H9 (cell line): ENCODE results near the gene PLCB1. TPM values are rescaled to one million over a fixed set of nuclear protein-coding genes. Genes with fewer than 3 reads are reported as not detected.

Source experiments
- DNase-seq: peaks from one replicate; pipeline ENCODE4 v3.0.0-alpha.2; 2017
- H2AFZ ChIP-seq: one replicate; pipeline ENCODE4 v1.6.1; 2013; ENCODE audit warnings: mild to moderate bottlenecking, low read length, control low read depth, moderate library complexity
- H2AK5ac ChIP-seq: 2 replicates; pipeline ENCODE4 v1.6.1; 2013; ENCODE audit warnings: low read length, control low read depth, mixed read lengths; ENCODE audit not compliant: insufficient read length
- H2BK120ac ChIP-seq: one replicate; pipeline ENCODE4 v1.6.1; 2013; ENCODE audit warnings: low read depth, mild to moderate bottlenecking, low read length, control low read depth, inconsistent platforms; ENCODE audit not compliant: poor library complexity, severe bottlenecking
- H2BK12ac ChIP-seq: 2 replicates; pipeline ENCODE4 v1.6.1; 2013; ENCODE audit warnings: low read length, control low read depth, mixed read lengths, low read depth; ENCODE audit not compliant: insufficient read length
- H2BK15ac ChIP-seq: 2 replicates; pipeline ENCODE4 v1.6.1; 2013; ENCODE audit warnings: low read depth, low read length, control low read depth
- H2BK20ac ChIP-seq: one replicate; pipeline ENCODE4 v1.6.1; 2013; ENCODE audit warnings: low read depth, mild to moderate bottlenecking, low read length, control low read depth, inconsistent platforms; ENCODE audit not compliant: poor library complexity, severe bottlenecking
- H2BK5ac ChIP-seq: 2 replicates; pipeline ENCODE4 v1.6.1; 2013; ENCODE audit warnings: low read length, control low read depth, mixed read lengths; ENCODE audit not compliant: insufficient read length
- H3K14ac ChIP-seq: 2 replicates; pipeline ENCODE4 v1.6.1; 2013; ENCODE audit warnings: low read length, control low read depth; ENCODE audit not compliant: insufficient read depth
- H3K18ac ChIP-seq: 2 replicates; pipeline ENCODE4 v1.6.1; 2013; ENCODE audit warnings: low read depth, mild to moderate bottlenecking, mixed read lengths, low read length, control low read depth; ENCODE audit not compliant: insufficient read length
- H3K23ac ChIP-seq: 2 replicates; pipeline ENCODE4 v1.6.1; 2013; ENCODE audit warnings: low read length, control low read depth, mixed read lengths, low read depth; ENCODE audit not compliant: insufficient read length
- H3K23me2 ChIP-seq: 2 replicates; pipeline ENCODE4 v1.6.1; 2013; ENCODE audit warnings: low read depth, mild to moderate bottlenecking, mixed read lengths, low read length, control low read depth; ENCODE audit not compliant: insufficient read length, poor library complexity, severe bottlenecking
- H3K27ac ChIP-seq: 2 replicates; pipeline ENCODE4 v1.5.1; 2013; ENCODE audit warnings: low read length, control low read depth, mixed read lengths, low read depth; ENCODE audit not compliant: insufficient read length
- H3K27me3 ChIP-seq: 2 replicates; pipeline ENCODE4 v1.6.1; 2013; ENCODE audit warnings: low read length, control low read depth, inconsistent platforms; ENCODE audit not compliant: insufficient read depth
- H3K4ac ChIP-seq: 2 replicates; pipeline ENCODE4 v1.6.1; 2013; ENCODE audit warnings: low read depth, mild to moderate bottlenecking, control low read depth, inconsistent platforms, low read length, moderate library complexity
- H3K4me1 ChIP-seq: 2 replicates; pipeline ENCODE4 v1.6.1; 2013; ENCODE audit warnings: low read length, control low read depth, inconsistent platforms; ENCODE audit not compliant: insufficient read depth
- H3K4me2 ChIP-seq: 2 replicates; pipeline ENCODE4 v1.6.1; 2013; ENCODE audit warnings: low read length, control low read depth, mixed read lengths; ENCODE audit not compliant: insufficient read length, insufficient read depth
- H3K56ac ChIP-seq: 2 replicates; pipeline ENCODE4 v1.6.1; 2013; ENCODE audit warnings: low read depth, mild to moderate bottlenecking, mixed read lengths, low read length, control low read depth; ENCODE audit not compliant: insufficient read length
- H3K79me1 ChIP-seq: 2 replicates; pipeline ENCODE4 v1.6.1; 2013; ENCODE audit warnings: low read depth, mild to moderate bottlenecking, moderate library complexity, low read length, control low read depth, inconsistent platforms; ENCODE audit not compliant: insufficient read depth, poor library complexity, severe bottlenecking
- H3K79me2 ChIP-seq: 2 replicates; pipeline ENCODE4 v1.6.1; 2013; ENCODE audit warnings: low read length, control low read depth, inconsistent platforms; ENCODE audit not compliant: insufficient read depth
- H3K9ac ChIP-seq: 2 replicates; pipeline ENCODE4 v1.6.1; 2013; ENCODE audit warnings: low read length, control low read depth, mixed read lengths; ENCODE audit not compliant: insufficient read length; ENCODE audit errors: extremely low read depth
- H3K9me3 ChIP-seq: one replicate; pipeline ENCODE4 v1.6.1; 2013; ENCODE audit warnings: low read depth, low read length, inconsistent platforms; ENCODE audit not compliant: control insufficient read depth
- H3T11ph ChIP-seq: one replicate; pipeline ENCODE4 v1.6.1; 2013; ENCODE audit warnings: mild to moderate bottlenecking, low read length, control low read depth, inconsistent platforms
- H4K20me1 ChIP-seq: one replicate; pipeline ENCODE4 v1.6.1; 2013; ENCODE audit not compliant: control insufficient read depth, insufficient read length, insufficient read depth
- H4K5ac ChIP-seq: 2 replicates; pipeline ENCODE4 v1.6.1; 2013; ENCODE audit warnings: low read depth, mild to moderate bottlenecking, mixed read lengths, low read length, control low read depth; ENCODE audit not compliant: insufficient read length
- H4K8ac ChIP-seq: replicated peaks from 2 replicates; pipeline ENCODE4 v1.6.1; 2013; ENCODE audit warnings: low read length, control low read depth, mixed read lengths, low read depth; ENCODE audit not compliant: insufficient read length
- H4K91ac ChIP-seq: 2 replicates; pipeline ENCODE4 v1.6.1; 2013; ENCODE audit warnings: low read depth, mild to moderate bottlenecking, moderate library complexity, mixed read lengths, low read length, control low read depth; ENCODE audit not compliant: insufficient read length
- H3K27ac Mint-ChIP-seq, 3 experiments: 2 replicates in 2 of 3; 3 replicates in 1 of 3; pipeline ENCODE4 v1.8.0; 2020 to 2021; ENCODE audit warnings: mixed read lengths in 3 of 3, mild to moderate bottlenecking in 1 of 3, moderate library complexity in 1 of 3
- H3K27me3 Mint-ChIP-seq: 2 replicates; pipeline ENCODE4 v1.8.0; 2021; ENCODE audit warnings: low read depth, mild to moderate bottlenecking, moderate library complexity, mixed read lengths
- H3K36me3 Mint-ChIP-seq, 3 experiments: 2 replicates in 2 of 3; 3 replicates in 1 of 3; pipeline ENCODE4 v1.8.0; 2020 to 2021; ENCODE audit warnings: low read depth in 3 of 3, mixed read lengths in 3 of 3; ENCODE audit not compliant: insufficient read depth in 1 of 3
- H3K4me1 Mint-ChIP-seq, 2 experiments: 2 replicates each; pipeline ENCODE4 v1.8.0; 2020; ENCODE audit warnings: mixed read lengths in 2 of 2
- H3K4me3 Mint-ChIP-seq, 2 experiments: 2 replicates in 1 of 2; 3 replicates in 1 of 2; pipeline ENCODE4 v1.8.0; 2020 to 2021; ENCODE audit warnings: mild to moderate bottlenecking in 2 of 2, mixed read lengths in 2 of 2, moderate library complexity in 1 of 2
- H3K9me3 Mint-ChIP-seq, 2 experiments: 2 replicates in 1 of 2; 3 replicates in 1 of 2; pipeline ENCODE4 v1.8.0; 2020; ENCODE audit warnings: mild to moderate bottlenecking in 2 of 2, mixed read lengths in 2 of 2, moderate library complexity in 1 of 2
- CTCF ChIP-seq: fragments of 200-600 bp; sonication (generic); conservative IDR thresholded peaks from 3 replicates; pipeline ENCODE4 v1.8.0; 2021; ENCODE audit warnings: antibody characterized with exemption, mild to moderate bottlenecking
- WGBS: extraction: QIAGEN DNeasy Blood & Tissue Kit; methylation state at CpG from one replicate; pipeline ENCODE4 v1.1.7; 2013; ENCODE audit warnings: missing lambda C conversion rate, low lambda C conversion rate, mixed read lengths; ENCODE audit not compliant: insufficient read length; ENCODE audit errors: extremely low coverage; 5-methylcytosine and 5-hydroxymethylcytosine counted together
- total RNA-seq: library from RNA; stranded (reverse); gene quantifications from 2 replicates; pipeline ENCODE4 v1.2.1, GENCODE V29; 2021

The PLCB1 gene
- total RNA-seq, 1 experiment from 2014 or later: 11.5 TPM

GRCh38 chr20:8891039-8891438, 759.0 kb downstream of the PLCB1 start:
- peaks cover 23 to 26% of the 10 kb centered on the region in 2 experiments for H3K9me3 Mint-ChIP-seq
- no peak overlapping the region for H2AFZ ChIP-seq

More at GRCh38 chr20:8891039-8891438, 759.0 kb downstream of the PLCB1 start:
- H3K9me3 ChIP-seq: no peaks in the 10 kb centered on the region
- no peak overlapping the region for H3K14ac ChIP-seq
- H3K23me2 ChIP-seq: no peaks in the 10 kb centered on the region
- no peaks in the 10 kb centered on the region for H3K79me1 ChIP-seq
- H3K4ac ChIP-seq: no peak overlapping the region
- H3K56ac ChIP-seq: no peak overlapping the region
- no peaks in the 10 kb centered on the region for H3K27me3 ChIP-seq
- no peak overlapping the region for H4K8ac ChIP-seq
- H2BK5ac ChIP-seq: no peak overlapping the region
- no peak overlapping the region for H2AK5ac ChIP-seq
- no peaks in the 10 kb centered on the region for H3K79me2 ChIP-seq
- no peak overlapping the region for H3K27ac Mint-ChIP-seq
- no peaks in the 10 kb centered on the region; the same call in 1 of the 2 replicates for H3K27me3 Mint-ChIP-seq
- no peak for DNase-seq
- H3K4me1 Mint-ChIP-seq: no peaks in the 10 kb centered on the region
- no peak overlapping the region for H4K5ac ChIP-seq
- peaks cover 17 to 20% (median 19%) of the 10 kb centered on the region in 3 experiments for H3K36me3 Mint-ChIP-seq
- no peak for TF ChIP-seq CTCF
- WGBS: no CpG with 5 or more reads among the region's 1 CpG
- no peaks in the 10 kb centered on the region for H3K4me1 ChIP-seq
- no peak overlapping the region for H2BK15ac ChIP-seq
- no peak overlapping the region for H2BK20ac ChIP-seq
- H2BK120ac ChIP-seq: no peak overlapping the region
- H3K4me2 ChIP-seq: no peak overlapping the region
- no peak overlapping the region for H2BK12ac ChIP-seq
- no peak overlapping the region for H3K27ac ChIP-seq
- H4K20me1 ChIP-seq: no peaks in the 10 kb centered on the region
- H4K91ac ChIP-seq: no peak overlapping the region
- no peak overlapping the region for H3T11ph ChIP-seq
- H3K9ac ChIP-seq: no peak overlapping the region
- no peak overlapping the region for H3K4me3 Mint-ChIP-seq
- H3K18ac ChIP-seq: no peak overlapping the region
- H3K23ac ChIP-seq: no peak overlapping the region
